GM19395 (cell line): ENCODE data around the gene AOAH.
A peak's percentile ranks its signal among the peaks of the same experiment; 100 is the strongest.
"Not testable (repeated sequence)": the region's sequence is repeated elsewhere in the genome, so short reads cannot be mapped to it uniquely, and the experiment has no call there.

ENCODE experiments used
- ATAC-seq: cut with Tn5 transposase; IDR thresholded peaks from one replicate; pipeline ENCODE4 v1.9.1; 2021; ENCODE audit warnings: mild to moderate bottlenecking, moderate library complexity; ENCODE audit not compliant: unreplicated experiment

Gene AOAH

GRCh38 chr7:36736899-36737211 is 12.6 kb upstream of the AOAH start:
- peak; percentile 98 for ATAC-seq

- peak; percentile 36 for ATAC-seq
These were observed 12.0 kb upstream of the AOAH start for GRCh38 chr7:36736090-36736898.

GRCh38 chr7:36735172-36735571 is 10.9 kb upstream of the AOAH start:
- ATAC-seq, result no peak

GRCh38 chr7:36734731-36735130 is 10.4 kb upstream of the AOAH start:
- ATAC-seq, result no peak

GRCh38 chr7:36733411-36733810 is 9.1 kb upstream of the AOAH start:
- no peak for ATAC-seq

- no peak for ATAC-seq
These were observed 8.5 kb upstream of the AOAH start for GRCh38 chr7:36732806-36733205.

- ATAC-seq, result no peak
These were observed 5.8 kb upstream of the AOAH start for GRCh38 chr7:36730046-36730445.

- ATAC-seq, result no peak
These were observed 3.8 kb upstream of the AOAH start for GRCh38 chr7:36728143-36728542.

- ATAC-seq, result no peak
These were observed 2.7 kb upstream of the AOAH start for GRCh38 chr7:36726806-36727503.

GRCh38 chr7:36726311-36726710 is 2.0 kb upstream of the AOAH start:
- ATAC-seq, result no peak

- ATAC-seq, result no peak
These were observed 702 bp upstream of the AOAH start for GRCh38 chr7:36724996-36725395.

- no peak for ATAC-seq
These were observed 1.0 kb downstream of the AOAH start for GRCh38 chr7:36723291-36723690.

- no peak for ATAC-seq
These were observed 5.1 kb downstream of the AOAH start for GRCh38 chr7:36719083-36719632.

- ATAC-seq, result no peak
These were observed 6.7 kb downstream of the AOAH start for GRCh38 chr7:36717586-36717985.

- not testable (repeated sequence) for ATAC-seq
These were observed 7.5 kb downstream of the AOAH start for GRCh38 chr7:36716802-36717201.

- no peak for ATAC-seq
These were observed 12.3 kb downstream of the AOAH start for GRCh38 chr7:36712015-36712414.

- ATAC-seq, result no peak
These were observed 13.0 kb downstream of the AOAH start for GRCh38 chr7:36711256-36711655.

GRCh38 chr7:36710186-36710791 is 14.0 kb downstream of the AOAH start:
- no peak for ATAC-seq

GRCh38 chr7:36708767-36709166 is 15.5 kb downstream of the AOAH start:
- no peak for ATAC-seq

GRCh38 chr7:36707898-36708297 is 16.4 kb downstream of the AOAH start:
- ATAC-seq, result no peak

GRCh38 chr7:36707465-36707864 is 16.8 kb downstream of the AOAH start:
- ATAC-seq, result no peak

GRCh38 chr7:36703860-36704259 is 20.4 kb downstream of the AOAH start:
- ATAC-seq, result not testable (repeated sequence)
